ENCODE measurements around the gene INPP5J. TPM values are rescaled to one million over a fixed set of nuclear protein-coding genes. Genes with fewer than 3 reads are reported as not detected.

Gene INPP5J
- total RNA-seq, 1 experiment from 2014 or later: 1.7 TPM

- POLR2A ChIA-PET: no interaction called here
- no peak overlapping the region for H3K27ac ChIP-seq (ENCODE audit: low read length)
- no TSS peak for BruUV-seq (replicated peaks)
- no peaks in the 10 kb centered on the region for H3K27me3 ChIP-seq (ENCODE audit: control insufficient read depth, insufficient read depth, low read length)
- no peaks in the 10 kb centered on the region for H3K4me1 ChIP-seq (ENCODE audit: control insufficient read depth, insufficient read depth, low read length)
- in situ Hi-C loops (cut with HindIII; ENCODE audit: low pct_unique_long_range_greater_than_20kb, low sequenced_read_pairs): no loop called here
- CTCF ChIA-PET: interaction anchor here (0.5 kb wide), 1 partner anchor 25 kb away, joined by 8 read pairs; no protein-coding TSS in a partner anchor
- H3K4me3 ChIP-seq (ENCODE audit: low read depth in 2 of 2, low read length in 2 of 2): no peak overlapping the region
- H3K36me3 ChIP-seq (ENCODE audit: control insufficient read depth, insufficient read depth, low read length): no peaks in the 10 kb centered on the region
- H3K9me3 ChIP-seq (ENCODE audit: control insufficient read depth, insufficient read depth, low read depth, low read length): no peaks in the 10 kb centered on the region
- TF ChIP-seq POLR2AphosphoS5 (IDR thresholded peaks at IDR 0.05; ENCODE audit: low read depth, low read length) (no peak), SIN3A (IDR thresholded peaks at IDR 0.05; ENCODE audit: borderline replicate concordance, insufficient read depth, low read depth, low read length) (no peak), REST (IDR thresholded peaks at IDR 0.05; ENCODE audit: insufficient read depth in 1 of 2, low read depth in 2 of 2, low read length in 1 of 2) (no peak), TCF7L2 (IDR thresholded peaks at IDR 0.05; ENCODE audit: low read depth, low read length) (no peak), CTCF (IDR thresholded peaks at IDR 0.05) (no peak)
- intact Hi-C loops (cut with micrococcal nuclease; ENCODE audit: unreplicated experiment): no loop called here
- ATAC-seq: no peak
- no peak for DNase-seq (ENCODE audit: low read depth, low spot score)
Observed at GRCh38 chr22:31134688-31135087, 11.9 kb downstream of the INPP5J start.

DNA sequence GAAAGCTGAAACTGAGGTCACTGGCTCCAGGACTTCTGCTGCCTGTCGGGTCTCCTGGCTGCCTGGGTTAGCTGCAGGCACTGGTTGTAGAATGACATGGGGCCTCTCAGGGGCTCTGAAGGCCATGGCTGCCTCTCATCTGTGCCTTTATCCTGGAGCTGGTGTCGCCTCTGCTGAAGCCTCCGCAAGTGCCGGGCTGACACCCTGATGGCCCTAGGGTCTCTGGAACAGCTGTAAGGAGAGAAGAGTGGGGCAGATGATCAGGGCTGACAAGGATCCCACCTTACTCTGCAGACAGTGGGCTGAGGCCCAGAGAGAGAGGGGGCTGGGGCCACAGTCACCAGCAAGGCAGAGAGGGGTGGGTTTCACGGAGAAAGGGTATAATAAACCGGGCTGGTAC lies 12.9 kb downstream of the INPP5J start:
- Histone ChIP-seq H3K4me1 (ENCODE audit: control insufficient read depth, insufficient read depth, low read length) (no peaks in the 10 kb centered on the region), H3K27me3 (ENCODE audit: control insufficient read depth, insufficient read depth, low read length) (no peaks in the 10 kb centered on the region), H3K9me3 (ENCODE audit: control insufficient read depth, insufficient read depth, low read depth, low read length) (no peaks in the 10 kb centered on the region), H3K36me3 (ENCODE audit: control insufficient read depth, insufficient read depth, low read length) (no peaks in the 10 kb centered on the region), H3K4me3 (ENCODE audit: low read depth in 2 of 2, low read length in 2 of 2) (no peak overlapping the region), H3K27ac (ENCODE audit: low read length) (no peak overlapping the region)
- in situ Hi-C loops (cut with HindIII; ENCODE audit: low pct_unique_long_range_greater_than_20kb, low sequenced_read_pairs) (no loop called here), intact Hi-C loops (cut with micrococcal nuclease; ENCODE audit: unreplicated experiment) (no loop called here)
- ChIA-PET POLR2A (no interaction called here), CTCF (no interaction called here)
- BruUV-seq (replicated peaks): no TSS peak
- TF ChIP-seq POLR2AphosphoS5 (IDR thresholded peaks at IDR 0.05; ENCODE audit: low read depth, low read length): no peak
- no peak for TF ChIP-seq CTCF (IDR thresholded peaks at IDR 0.05)
- TF ChIP-seq SIN3A (IDR thresholded peaks at IDR 0.05; ENCODE audit: borderline replicate concordance, insufficient read depth, low read depth, low read length): no peak
- TF ChIP-seq REST (IDR thresholded peaks at IDR 0.05; ENCODE audit: insufficient read depth in 1 of 2, low read depth in 2 of 2, low read length in 1 of 2): no peak
- no peak for TF ChIP-seq TCF7L2 (IDR thresholded peaks at IDR 0.05; ENCODE audit: low read depth, low read length)
- ATAC-seq: no peak
- DNase-seq (ENCODE audit: low read depth, low spot score): no peak

Data from Panc1 (cell line).